CD4-positive, alpha-beta T cell treated with Interleukin-21 for 1 hour (primary cell): ENCODE measurements around the gene PLAAT2.

Source experiments
- DNase-seq: peaks from one replicate; pipeline ENCODE4 v3.0.0-alpha.2; 2020

PLAAT2 gene

DNA sequence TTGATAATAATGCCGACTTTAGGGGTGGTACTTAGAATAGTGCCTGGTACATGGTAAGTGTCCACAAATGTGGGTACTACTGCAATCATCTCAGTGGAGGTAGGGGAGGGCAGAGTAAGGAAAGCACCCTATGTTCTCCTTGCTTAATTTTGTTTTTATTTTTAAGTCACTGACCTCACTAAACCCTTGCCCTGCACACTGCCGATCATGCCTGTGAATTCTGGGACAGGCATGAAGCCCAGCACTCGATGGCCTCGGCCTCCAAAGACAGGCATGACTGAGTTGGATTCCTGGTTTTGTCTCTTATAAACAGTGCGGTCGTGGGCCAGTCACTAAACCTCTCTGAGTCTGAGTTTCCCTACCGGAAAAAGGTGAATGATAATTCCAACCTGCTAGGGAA is 50.4 kb downstream of the PLAAT2 start:
- DNase-seq = no peak

GRCh38 chr11:63511048-63511748 is 52.0 kb downstream of the PLAAT2 start:
- no peak for DNase-seq

- DNase-seq = no peak
Measured at GRCh38 chr11:63510360-63511047, 52.7 kb downstream of the PLAAT2 start.

- no peak for DNase-seq
Measured at GRCh38 chr11:63508745-63509144, 54.4 kb downstream of the PLAAT2 start.

- DNase-seq = no peak
Measured at GRCh38 chr11:63508009-63508408, 55.2 kb downstream of the PLAAT2 start.

- no peak for DNase-seq
Measured at GRCh38 chr11:63507511-63507910, 55.7 kb downstream of the PLAAT2 start.

DNA sequence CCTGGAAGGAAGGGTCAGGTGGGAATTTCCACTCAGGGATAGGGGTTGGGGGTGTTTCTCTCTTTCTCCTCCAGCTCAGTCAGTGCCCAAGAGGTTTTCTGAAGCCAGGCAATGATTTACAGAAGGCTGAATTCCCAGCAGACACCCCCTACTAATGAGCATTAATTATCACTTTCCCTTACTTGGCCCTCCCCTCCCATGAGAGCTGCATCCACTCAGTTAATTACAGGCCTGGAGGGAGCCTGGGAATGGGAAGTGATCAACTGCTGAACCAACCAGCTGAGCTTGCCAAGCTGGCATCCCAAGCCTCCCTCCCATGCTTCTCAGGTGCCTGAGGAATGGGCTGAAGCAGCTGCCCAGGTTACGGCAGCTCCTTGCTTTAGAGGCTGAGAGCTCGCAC is 56.3 kb downstream of the PLAAT2 start:
- no peak for DNase-seq

- no peak for DNase-seq
Measured at GRCh38 chr11:63505857-63506528, 57.2 kb downstream of the PLAAT2 start, which contains the start of gene LGALS12. Gene LGALS12, plus strand, starts transcription at chr11:63506084. Its CDS starts 375 bp downstream, at chr11:63506459.

DNA sequence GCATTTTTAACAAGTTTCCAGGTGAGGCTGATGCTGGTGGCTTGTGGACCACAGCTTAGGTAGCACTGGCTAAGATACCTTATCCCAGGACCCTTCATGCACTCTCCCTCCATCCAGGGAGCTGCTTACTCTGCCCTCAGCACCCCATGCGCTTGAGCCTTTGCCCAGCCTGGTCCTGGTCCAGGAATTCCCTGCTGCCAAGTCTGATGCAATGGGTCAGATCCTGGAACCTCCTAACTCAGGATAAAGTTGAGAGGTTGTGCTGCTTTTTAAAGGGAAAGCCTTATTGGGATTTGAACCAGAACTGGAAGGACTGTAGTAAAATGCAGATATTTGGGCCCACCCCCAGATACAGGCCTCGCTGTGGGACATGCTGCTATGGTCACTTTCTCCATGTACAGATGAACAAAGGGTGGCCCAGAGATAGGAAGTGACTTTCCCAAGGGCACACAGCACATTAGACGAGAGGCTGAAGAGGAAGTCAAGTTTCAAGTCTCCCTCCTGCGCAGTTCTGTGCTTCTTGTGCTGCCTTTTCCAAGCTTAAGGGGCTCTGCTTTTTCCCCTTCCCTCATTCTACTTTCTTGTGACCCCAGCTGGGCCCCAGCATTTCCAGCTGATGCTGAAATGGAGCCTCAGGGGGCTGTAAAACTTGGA is 58.1 kb downstream of the PLAAT2 start:
- DNase-seq = no peak

DNA sequence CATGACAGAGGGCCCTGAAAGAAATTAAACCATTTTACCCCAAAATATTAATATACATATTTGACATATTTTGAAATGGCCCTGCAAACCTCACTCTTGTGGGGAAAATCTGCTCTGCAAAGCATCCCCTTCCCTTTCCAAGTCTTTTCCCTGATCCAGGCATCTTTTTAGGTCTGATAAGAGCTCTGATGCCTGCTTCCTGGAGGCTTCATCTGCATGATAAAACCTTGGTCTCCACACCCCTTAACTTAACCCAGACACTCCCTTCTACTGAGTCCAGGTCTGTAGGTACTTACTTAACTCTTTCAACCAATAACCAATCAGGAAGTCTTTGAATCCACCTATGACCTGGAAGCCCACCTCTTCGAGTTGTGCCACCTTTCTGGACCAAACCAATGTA is 59.1 kb downstream of the PLAAT2 start:
- DNase-seq = no peak

- DNase-seq = no peak
Measured at GRCh38 chr11:63503492-63503891, 59.7 kb downstream of the PLAAT2 start.
